Skeletal muscle tissue (tissue), 4 donors: ENCODE results near the gene C16orf54. TPM values are rescaled to one million over a fixed set of nuclear protein-coding genes. Genes with fewer than 3 reads are reported as not detected.
"Not testable (repeated sequence)": the region's sequence is repeated elsewhere in the genome, so short reads cannot be mapped to it uniquely, and the experiment has no call there.

Experiments
- H3K27ac ChIP-seq: one replicate; pipeline ENCODE4 v1.7.0; 2013; ENCODE audit warnings: mild to moderate bottlenecking, low read depth, low read length, inconsistent platforms
- H3K27me3 ChIP-seq, 3 donors: one replicate each; pipeline ENCODE4 v1.7.0; 2013; ENCODE audit warnings: low read length in 3 of 3; ENCODE audit not compliant: control insufficient read depth in 3 of 3, insufficient read depth in 3 of 3
- H3K36me3 ChIP-seq, 3 donors: one replicate each; pipeline ENCODE4 v1.7.0; 2013; ENCODE audit warnings: low read length in 3 of 3; ENCODE audit not compliant: control insufficient read depth in 3 of 3, insufficient read depth in 3 of 3
- H3K4me1 ChIP-seq, 3 donors: one replicate each; pipeline ENCODE4 v1.7.0; 2013; ENCODE audit warnings: low read length in 3 of 3, mild to moderate bottlenecking in 3 of 3; ENCODE audit not compliant: control insufficient read depth in 3 of 3, insufficient read depth in 3 of 3
- H3K4me3 ChIP-seq, 3 donors: one replicate each; pipeline ENCODE4 v1.7.0; 2013; ENCODE audit warnings: low read length in 3 of 3
- H3K9ac ChIP-seq, 3 donors: one replicate each; pipeline ENCODE4 v1.7.0; 2013; ENCODE audit warnings: low read length in 3 of 3, mild to moderate bottlenecking in 3 of 3, moderate library complexity in 2 of 3, low read depth in 1 of 3
- H3K9me3 ChIP-seq, 3 donors: one replicate each; pipeline ENCODE4 v1.7.0; 2013; ENCODE audit warnings: low read length in 3 of 3; ENCODE audit not compliant: control insufficient read depth in 3 of 3
- total RNA-seq: library from RNA; depleted of rRNA; stranded (reverse); fragments of >200 nt; gene quantifications from one replicate; pipeline ENCODE4 v1.2.3, GENCODE V29; 2014
- donor health status: Osteomylitis.

The C16orf54 gene
- total RNA-seq, 1 donor from 2014 or later, result 1.0 TPM

DNA sequence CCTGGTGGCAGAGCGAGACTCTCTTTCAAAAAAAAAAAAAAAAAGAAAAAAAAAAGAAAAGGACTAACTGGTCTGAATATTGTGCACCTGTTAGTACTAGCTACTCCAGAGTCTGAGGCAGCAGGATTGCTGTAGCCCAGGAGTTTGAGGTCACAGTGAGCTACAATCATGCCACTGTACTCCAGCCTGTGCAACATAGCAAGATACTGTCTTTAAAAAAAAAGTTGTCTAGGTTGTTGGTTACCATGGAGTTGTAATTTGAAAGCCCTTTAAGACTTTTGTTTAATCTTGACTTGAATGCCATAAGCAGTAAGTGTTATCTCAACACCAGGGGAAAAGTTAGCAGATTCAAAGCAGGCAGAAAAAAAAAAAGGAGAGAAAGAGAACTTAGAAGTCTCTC lies 10.9 kb upstream of the C16orf54 start:
- Histone ChIP-seq H3K9ac (no peak overlapping the region), H3K27me3 (no peaks in the 10 kb centered on the region), H3K9me3 (no peaks in the 10 kb centered on the region), H3K4me3 (no peak overlapping the region), H3K4me1 (no peaks in the 10 kb centered on the region), H3K36me3 (no peaks in the 10 kb centered on the region), H3K27ac (no peak overlapping the region)

DNA sequence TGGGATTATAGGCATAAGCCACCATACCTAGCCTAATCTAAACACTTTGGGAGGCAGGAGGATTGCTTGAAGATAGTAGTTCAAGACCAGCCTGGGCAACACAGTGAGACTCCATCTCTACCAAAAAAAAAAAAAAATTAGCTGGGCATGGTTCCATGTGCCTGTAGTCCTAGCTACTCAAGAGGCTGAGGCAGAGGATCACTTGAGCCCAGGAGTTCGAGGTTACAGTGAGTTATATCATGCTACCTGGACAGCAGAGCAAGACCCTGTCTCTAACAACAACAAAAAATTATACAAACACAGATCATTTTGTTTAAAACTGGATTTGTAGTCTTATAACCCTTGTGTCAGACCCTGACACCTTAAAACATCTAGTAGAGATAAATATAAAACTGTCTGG lies 7.7 kb upstream of the C16orf54 start:
- Histone ChIP-seq H3K27ac (no peak overlapping the region), H3K9me3 (no peaks in the 10 kb centered on the region), H3K4me1 (no peaks in the 10 kb centered on the region), H3K9ac (no peak overlapping the region), H3K4me3 (no peak overlapping the region), H3K36me3 (no peaks in the 10 kb centered on the region), H3K27me3 (no peaks in the 10 kb centered on the region)

DNA sequence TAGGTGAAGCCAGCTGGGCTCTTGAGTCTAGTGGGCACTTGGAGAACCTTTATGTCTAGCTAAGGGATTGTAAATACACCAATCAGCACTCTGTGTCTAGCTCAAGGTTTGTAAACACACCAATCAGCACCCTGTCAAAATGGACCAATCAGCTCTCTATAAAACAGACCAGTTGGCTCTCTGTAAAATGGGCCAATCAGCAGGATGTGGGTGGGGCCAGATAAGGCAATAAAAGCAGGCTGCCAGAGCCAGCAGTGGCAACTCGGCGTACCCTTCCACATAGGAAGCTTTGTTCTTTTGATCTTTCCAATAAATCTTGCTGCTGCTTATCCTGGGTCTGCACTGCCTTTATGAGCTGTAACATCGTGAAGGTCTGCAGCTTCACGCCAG lies 3.0 kb upstream of the C16orf54 start:
- not testable (repeated sequence) for H3K27ac ChIP-seq, H3K9ac ChIP-seq, H3K9me3 ChIP-seq, H3K27me3 ChIP-seq, H3K4me3 ChIP-seq, H3K4me1 ChIP-seq, H3K36me3 ChIP-seq

- Histone ChIP-seq H3K27me3 (no peaks in the 10 kb centered on the region), H3K9me3 (no peaks in the 10 kb centered on the region)
Measured at GRCh38 chr16:29747947-29748759, 2.4 kb upstream of the C16orf54 start.

GRCh38 chr16:29746518-29746917 lies 728 bp upstream of the C16orf54 start:
- not testable (repeated sequence) for H3K9ac ChIP-seq, H3K27me3 ChIP-seq, H3K36me3 ChIP-seq, H3K4me1 ChIP-seq, H3K9me3 ChIP-seq, H3K4me3 ChIP-seq, H3K27ac ChIP-seq

More at GRCh38 chr16:29747947-29748759, 2.4 kb upstream of the C16orf54 start:
- Histone ChIP-seq H3K4me3 (no peak overlapping the region), H3K9ac (no peak overlapping the region), H3K27ac (no peak overlapping the region), H3K4me1 (no peaks in the 10 kb centered on the region), H3K36me3 (no peaks in the 10 kb centered on the region)

GRCh38 chr16:29745121-29745852 lies 503 bp downstream of the C16orf54 start:
- Histone ChIP-seq H3K9ac (no peak overlapping the region), H3K4me3 (peak overlapping the region in 1 of 3 donors; percentile 20), H3K27ac (no peak overlapping the region), H3K4me1 (no peaks in the 10 kb centered on the region), H3K36me3 (no peaks in the 10 kb centered on the region), H3K27me3 (peaks cover 0 to 6% (median 0%) of the 10 kb centered on the region in 3 donors), H3K9me3 (no peaks in the 10 kb centered on the region)

DNA sequence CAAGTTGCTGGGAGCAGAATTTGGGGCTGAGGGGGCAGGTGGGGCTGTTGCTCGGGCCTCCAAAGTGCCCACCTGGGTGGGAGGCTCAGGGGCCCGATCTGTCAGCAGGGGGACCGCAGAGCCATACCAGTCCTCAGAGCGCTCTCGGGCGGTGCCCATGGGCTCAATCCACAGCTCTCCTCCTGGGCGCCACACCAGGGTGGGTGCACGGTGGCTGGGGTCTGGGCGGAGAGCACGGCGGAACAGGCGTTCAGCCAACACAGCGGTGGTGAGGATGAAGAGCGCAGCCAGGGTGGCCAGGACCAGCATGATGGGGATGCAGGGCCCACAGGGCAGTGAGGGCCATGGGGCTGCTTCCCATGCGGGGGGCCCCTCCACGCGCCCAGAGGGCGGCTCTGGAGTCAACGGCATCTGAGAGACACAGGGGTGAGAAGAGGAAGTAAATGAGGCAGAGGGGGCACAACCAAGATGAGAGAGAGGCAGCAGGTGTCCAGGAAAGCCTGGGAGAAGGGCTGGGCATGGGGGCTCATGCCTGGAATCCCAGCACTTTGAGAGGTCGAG lies 1.2 kb downstream of the C16orf54 start:
- peaks cover 0 to 6% (median 0%) of the 10 kb centered on the region in 3 donors for H3K27me3 ChIP-seq
- no peak overlapping the region for H3K27ac ChIP-seq
- no peaks in the 10 kb centered on the region for H3K9me3 ChIP-seq
- no peaks in the 10 kb centered on the region for H3K36me3 ChIP-seq
- no peaks in the 10 kb centered on the region for H3K4me1 ChIP-seq
- no peak overlapping the region for H3K4me3 ChIP-seq
- no peak overlapping the region for H3K9ac ChIP-seq

GRCh38 chr16:29743827-29744531 lies 1.8 kb downstream of the C16orf54 start:
- Histone ChIP-seq H3K4me1 (no peaks in the 10 kb centered on the region), H3K9ac (no peak overlapping the region), H3K27me3 (peaks cover 0 to 6% (median 0%) of the 10 kb centered on the region in 3 donors), H3K4me3 (no peak overlapping the region), H3K36me3 (no peaks in the 10 kb centered on the region), H3K27ac (no peak overlapping the region), H3K9me3 (no peaks in the 10 kb centered on the region)

- no peaks in the 10 kb centered on the region for H3K4me1 ChIP-seq
- H3K9ac ChIP-seq, result no peak overlapping the region
- H3K27ac ChIP-seq, result no peak overlapping the region
- H3K36me3 ChIP-seq, result no peaks in the 10 kb centered on the region
- H3K27me3 ChIP-seq, result peaks cover 0 to 6% (median 0%) of the 10 kb centered on the region in 3 donors
- no peaks in the 10 kb centered on the region for H3K9me3 ChIP-seq
- H3K4me3 ChIP-seq, result no peak overlapping the region
Measured at GRCh38 chr16:29743475-29743826, 2.3 kb downstream of the C16orf54 start.
